Measurements from ENCODE around the gene STAB1.

STAB1 gene

DNA sequence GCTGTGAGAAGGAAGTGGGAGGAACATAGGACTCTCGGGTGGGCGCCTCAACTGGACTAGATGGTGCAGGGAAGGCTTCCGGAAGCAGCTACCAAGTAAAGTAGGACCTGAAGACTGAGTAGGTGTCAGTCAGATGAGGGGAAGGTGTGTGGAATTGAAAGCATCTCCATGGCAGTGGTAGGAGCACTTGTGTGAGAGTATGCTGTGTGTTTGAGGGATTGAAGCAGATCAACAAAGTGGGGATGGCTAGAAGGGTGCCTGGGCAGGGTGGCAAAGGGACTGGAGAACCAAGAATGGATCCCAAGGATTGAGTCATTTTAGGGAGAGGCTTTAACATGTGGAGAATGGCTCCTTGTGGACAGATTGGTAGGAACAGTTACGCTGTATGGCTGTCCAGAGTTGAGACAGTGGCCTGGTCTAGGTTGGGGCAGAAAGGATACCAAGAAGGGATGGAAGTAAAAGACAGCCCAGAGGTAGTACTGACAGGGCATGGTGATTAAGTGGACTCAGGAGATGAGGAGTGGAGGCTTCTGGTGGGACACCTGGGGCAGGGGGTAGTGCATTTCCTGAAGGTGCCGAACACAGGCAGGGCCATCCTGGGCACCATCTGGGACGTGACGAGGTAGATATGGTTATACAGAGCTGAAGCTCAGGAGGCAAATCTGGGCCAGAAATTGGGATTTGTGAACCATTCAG is 42.7 kb downstream of the STAB1 start:
- no peak for DNase-seq

- no peak for DNase-seq
These were observed 44.0 kb downstream of the STAB1 start for GRCh38 chr3:52539010-52539653.

DNA sequence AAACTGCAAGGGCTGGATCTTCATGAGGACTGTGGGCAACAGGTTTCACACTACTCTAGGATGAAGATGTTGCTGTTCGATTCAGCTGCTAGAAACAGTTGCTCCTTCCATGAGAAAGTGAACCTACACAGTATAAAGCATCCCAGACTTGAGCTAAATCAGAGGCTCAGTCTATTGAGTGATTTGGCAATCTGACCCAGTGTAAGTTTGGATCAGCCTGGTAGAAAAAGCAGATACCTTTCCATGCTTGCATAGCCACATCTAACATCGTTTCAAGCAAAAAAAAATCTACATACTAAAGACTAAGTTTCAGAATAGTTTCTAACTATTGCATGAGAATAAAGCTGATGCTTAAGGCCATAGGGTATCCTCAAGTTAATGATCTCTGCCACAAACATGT is 45.9 kb downstream of the STAB1 start:
- no peak for DNase-seq

- DNase-seq, result no peak
These were observed 49.8 kb downstream of the STAB1 start for GRCh38 chr3:52544937-52545336.

DNA sequence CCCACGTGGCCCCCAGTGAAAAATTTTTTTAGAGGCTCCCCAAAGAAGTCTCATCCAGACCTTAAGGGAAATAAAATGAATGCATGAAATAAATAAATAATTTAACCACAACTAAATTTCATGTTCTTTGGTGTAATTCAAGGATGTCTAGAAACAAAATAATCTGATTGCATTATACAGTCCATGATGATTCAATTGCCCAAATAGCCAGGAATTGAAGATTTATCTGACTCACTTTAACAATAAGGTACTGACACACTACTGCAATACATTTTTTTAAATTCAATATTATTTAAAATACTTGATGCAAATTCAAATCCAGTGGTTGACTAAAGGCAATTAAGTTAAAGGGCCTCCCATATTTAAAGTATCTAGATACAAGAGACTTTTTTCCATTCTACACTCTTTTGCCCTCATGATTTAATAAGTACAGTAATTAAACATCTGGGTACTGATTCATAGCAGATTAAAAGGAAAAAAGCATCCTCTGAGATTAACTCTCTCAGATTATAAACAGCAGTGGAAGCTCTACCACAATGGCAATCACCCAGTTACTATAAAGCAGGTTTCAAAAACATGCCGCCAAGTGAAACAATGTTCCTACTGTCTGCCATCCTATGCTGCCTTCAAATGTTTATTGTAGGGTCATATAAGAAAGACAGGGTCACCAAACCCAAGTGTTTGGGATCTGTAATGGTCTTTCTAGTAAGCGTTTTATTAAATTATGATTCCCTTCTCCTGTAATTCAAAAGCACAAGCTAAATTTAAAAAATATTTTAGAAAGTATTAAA is 51.2 kb downstream of the STAB1 start:
- no peak for DNase-seq

DNA sequence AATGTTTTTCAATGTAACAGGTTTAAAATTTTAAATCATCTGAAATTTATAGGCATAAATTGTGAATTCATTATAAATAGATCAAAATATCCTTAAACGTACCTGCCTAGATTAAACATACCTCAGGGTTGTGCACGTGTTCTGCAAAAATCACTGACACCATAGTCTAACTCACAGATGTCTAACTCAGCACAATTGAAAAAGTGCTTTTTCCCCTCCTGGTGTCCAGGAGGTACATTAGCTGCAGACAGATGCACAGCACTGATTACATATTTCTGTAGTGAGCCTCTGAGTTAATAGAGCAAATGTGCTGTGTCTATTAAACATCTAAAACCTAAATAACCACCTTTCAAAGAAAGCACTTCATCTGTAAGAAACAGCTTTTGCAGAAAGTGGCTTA is 52.0 kb downstream of the STAB1 start:
- no peak for DNase-seq

- no peak for DNase-seq
These were observed 56.0 kb downstream of the STAB1 start for GRCh38 chr3:52551118-52551517.

- DNase-seq, result no peak
These were observed 57.0 kb downstream of the STAB1 start for GRCh38 chr3:52552089-52552488.

DNA sequence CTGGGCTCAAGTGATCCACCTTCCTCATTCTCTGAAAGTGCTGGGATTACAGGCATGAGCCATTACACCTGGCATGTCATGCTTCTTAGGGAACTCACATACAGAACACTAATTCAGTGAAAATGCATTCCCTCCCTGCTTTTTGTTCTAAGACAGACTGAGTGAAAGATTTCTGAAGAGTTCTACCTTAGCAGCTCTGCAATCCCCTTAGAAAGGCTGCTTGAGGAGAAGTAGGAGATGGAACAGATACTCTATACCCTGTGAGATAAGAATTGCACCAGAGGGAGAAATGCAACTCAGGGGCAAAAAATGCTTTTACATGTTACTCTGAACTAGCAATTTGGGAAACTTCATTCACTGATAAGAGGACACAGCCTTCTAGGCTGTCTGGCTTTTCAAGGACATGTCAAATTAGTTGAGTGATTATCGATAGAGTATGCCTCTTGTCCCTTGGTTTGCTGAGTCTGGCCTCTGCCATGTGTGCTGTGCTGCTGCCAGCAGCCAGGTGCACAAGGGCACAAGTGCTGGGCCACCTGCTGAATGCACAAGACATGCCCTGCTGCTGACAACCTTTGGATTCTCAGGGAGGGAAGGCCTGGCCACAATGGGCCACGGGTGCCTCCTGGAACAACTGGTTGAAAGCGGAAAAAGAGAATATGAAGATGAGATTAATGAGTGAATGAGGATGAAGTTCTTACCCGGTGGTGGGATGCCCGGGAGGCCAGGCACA is 59.1 kb downstream of the STAB1 start:
- DNase-seq, result no peak

DNA sequence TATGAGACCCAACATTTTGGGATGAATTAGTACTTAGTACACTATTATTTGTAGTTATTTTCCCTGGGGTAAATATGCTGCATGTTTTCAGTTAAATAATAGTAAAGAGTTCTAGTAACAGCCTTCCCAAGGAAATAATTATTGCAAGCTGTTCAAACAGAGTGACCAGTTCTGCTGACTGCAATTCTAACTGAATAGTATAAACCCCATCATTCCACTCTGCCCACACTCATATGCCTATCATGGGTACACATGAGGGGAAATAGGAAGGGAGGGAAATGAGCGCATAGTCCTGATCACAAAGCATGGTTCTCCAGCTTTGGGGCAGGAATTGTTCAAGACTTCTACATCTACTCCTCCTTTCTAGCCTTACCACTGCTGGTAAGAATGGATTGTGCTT is 59.9 kb downstream of the STAB1 start:
- no peak for DNase-seq

DNA sequence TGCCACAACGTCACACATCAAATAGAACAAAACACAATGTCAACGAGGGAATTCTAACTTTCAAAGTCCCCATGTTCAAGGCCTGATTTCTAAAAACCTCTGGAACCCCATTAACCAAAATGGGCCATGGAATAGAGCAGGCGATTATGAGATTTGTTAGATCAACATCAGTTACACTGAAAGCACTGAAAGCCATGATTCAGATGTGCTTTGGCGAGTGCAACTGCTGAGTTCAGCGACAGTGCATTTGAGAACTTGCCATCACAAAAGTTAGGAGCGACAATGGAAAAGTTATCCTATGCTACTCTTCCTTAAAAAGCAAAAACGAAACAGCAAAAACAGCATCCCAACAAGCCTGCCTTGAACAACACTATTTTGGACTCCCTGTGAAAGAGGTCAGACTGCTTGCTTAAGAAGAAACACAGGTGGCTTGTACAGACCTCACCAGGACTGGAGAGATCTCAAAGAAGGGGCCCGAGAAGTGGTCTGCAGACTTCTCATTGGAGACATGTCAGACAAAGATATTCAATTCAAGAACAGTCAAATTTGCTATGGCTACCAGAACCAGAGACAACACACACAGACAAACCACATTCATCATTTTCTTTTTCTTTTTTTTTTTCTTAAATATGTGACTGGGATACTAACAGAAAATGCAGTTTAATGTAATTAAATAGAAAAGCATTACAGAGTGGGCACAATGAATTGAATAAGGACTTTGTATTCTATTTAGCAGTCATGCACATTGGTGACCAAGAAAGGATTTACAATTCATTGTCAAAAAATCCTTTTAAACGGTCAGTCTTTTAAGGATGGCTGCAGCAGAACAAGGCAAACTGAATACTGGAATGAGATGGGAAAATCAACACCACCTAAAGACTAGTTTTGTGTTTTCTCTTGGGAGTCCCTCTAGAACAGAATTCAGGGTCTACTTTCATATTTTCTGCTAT is 62.1 kb downstream of the STAB1 start:
- DNase-seq, result no peak

- no peak for DNase-seq
These were observed 63.3 kb downstream of the STAB1 start for GRCh38 chr3:52558436-52558835.

GRCh38 chr3:52561028-52561747 is 66.0 kb downstream of the STAB1 start:
- DNase-seq, result no peak

DNA sequence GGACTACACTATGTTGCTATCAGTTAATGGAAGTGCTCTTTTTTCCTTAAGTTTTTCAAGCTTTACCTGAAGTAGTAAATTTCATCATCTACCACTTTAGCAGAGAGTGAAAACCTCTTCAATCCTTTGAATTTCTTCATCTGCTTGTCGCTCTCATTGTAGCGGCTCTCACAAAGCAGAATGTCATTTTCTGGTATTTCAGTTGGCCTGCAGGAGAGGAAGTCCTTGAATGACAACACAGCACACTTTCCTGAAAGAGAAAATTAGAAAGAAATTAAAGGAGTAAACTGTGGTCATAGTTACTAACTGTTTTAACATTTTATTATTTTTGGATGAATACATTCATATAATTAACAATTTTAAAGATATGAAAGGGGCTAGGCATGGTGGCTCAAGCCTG is 68.8 kb downstream of the STAB1 start:
- no peak for DNase-seq

DNA sequence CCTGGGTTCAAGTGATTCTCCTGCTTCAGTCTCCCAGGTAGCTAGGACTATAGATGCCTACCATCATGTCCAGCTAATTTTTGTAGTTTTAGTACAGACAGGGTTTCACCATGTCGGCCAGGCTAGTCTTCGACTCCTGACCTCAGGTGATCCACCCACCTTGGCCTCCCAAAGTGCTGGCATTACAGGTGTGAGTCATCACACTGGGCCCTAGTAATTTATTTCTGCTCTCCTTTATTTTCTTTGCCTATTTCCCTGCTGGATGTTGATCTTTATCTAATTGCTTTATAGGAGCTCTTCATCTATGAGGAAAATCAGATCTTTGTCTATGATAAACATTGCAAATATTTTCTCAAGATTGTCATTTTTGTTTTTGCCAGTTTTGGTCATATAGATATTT is 72.9 kb downstream of the STAB1 start:
- no peak for DNase-seq

DNA sequence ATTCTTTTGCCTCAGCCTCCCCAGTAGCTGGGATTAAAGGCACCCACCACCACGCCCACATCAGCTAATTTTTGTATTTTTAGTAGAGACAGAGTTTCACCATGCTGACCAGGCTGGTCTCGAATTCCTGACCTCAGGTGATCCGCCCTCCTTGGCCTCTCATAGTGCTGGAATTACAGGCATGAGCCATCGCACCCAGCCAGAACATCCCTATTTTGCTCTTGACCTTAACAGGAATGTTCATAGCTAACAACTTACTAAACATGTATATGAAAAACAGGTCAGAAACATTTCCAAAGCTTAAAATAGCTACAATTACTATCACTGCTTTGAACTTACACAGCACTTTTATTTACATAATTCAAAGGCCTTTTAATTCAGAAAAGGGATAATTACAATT is 74.9 kb downstream of the STAB1 start:
- DNase-seq, result no peak

GRCh38 chr3:52572221-52572620 is 77.1 kb downstream of the STAB1 start:
- DNase-seq, result no peak

All from stimulated activated naive CD4-positive, alpha-beta T cell treated with Interleukin-2 at 50 U/mL for 16 hours (primary cell).